Measurements from ENCODE around the gene ING3. TPM values are rescaled to one million over a fixed set of nuclear protein-coding genes. Genes with fewer than 3 reads are reported as not detected.

ING3 gene
- polyA plus RNA-seq, 1 of the 3 experiments (the other 2 are of a cell fraction), result 8.3 TPM

GRCh38 chr7:120987683-120988590 lies 37.4 kb downstream of the ING3 start (continued):
- TF ChIP-seq MEF2A (IDR thresholded peaks at IDR 0.05; ENCODE audit: borderline replicate concordance, low read depth) (no peak), JUND (IDR thresholded peaks at IDR 0.05) (no peak), GABPA (IDR thresholded peaks at IDR 0.05; ENCODE audit: low read depth) (no peak), TEAD4 (IDR thresholded peaks at IDR 0.05; ENCODE audit: borderline replicate concordance, insufficient read depth) (no peak), RFX5 (IDR thresholded peaks at IDR 0.05; ENCODE audit: low read length) (peak; percentile 64; the same call in 1 of the 2 replicates), USF2 (IDR thresholded peaks at IDR 0.05; ENCODE audit: borderline replicate concordance, low read depth, low read length) (no peak), NFIC (IDR thresholded peaks at IDR 0.05; ENCODE audit: borderline replicate concordance) (peak; percentile 50; the same call in 1 of the 2 replicates), RAD21 (IDR thresholded peaks at IDR 0.05; ENCODE audit: low read length) (peak; percentile 98), POLR2AphosphoS5 (IDR thresholded peaks at IDR 0.05; ENCODE audit: low read depth, low read length) (no peak), NRF1 (IDR thresholded peaks at IDR 0.05; ENCODE audit: low read depth, low read length) (no peak)
- TF ChIP-seq, protein P1, sequence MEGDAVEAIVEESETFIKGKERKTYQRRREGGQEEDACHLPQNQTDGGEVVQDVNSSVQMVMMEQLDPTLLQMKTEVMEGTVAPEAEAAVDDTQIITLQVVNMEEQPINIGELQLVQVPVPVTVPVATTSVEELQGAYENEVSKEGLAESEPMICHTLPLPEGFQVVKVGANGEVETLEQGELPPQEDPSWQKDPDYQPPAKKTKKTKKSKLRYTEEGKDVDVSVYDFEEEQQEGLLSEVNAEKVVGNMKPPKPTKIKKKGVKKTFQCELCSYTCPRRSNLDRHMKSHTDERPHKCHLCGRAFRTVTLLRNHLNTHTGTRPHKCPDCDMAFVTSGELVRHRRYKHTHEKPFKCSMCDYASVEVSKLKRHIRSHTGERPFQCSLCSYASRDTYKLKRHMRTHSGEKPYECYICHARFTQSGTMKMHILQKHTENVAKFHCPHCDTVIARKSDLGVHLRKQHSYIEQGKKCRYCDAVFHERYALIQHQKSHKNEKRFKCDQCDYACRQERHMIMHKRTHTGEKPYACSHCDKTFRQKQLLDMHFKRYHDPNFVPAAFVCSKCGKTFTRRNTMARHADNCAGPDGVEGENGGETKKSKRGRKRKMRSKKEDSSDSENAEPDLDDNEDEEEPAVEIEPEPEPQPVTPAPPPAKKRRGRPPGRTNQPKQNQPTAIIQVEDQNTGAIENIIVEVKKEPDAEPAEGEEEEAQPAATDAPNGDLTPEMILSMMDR (IDR thresholded peaks at IDR 0.05), result peak; percentile 100

GRCh38 chr7:120988591-120989256 lies 38.1 kb downstream of the ING3 start, which contains the start of gene CPED1:
Gene CPED1 (plus strand): TSS chr7:120988711. CDS start chr7:120989622, 911 bp downstream.
- no peaks in the 10 kb centered on the region for H3K9me3 ChIP-seq
- H3K27ac ChIP-seq (ENCODE audit: low read depth in 2 of 2, low read length in 1 of 2), result peak within 1 kb of the TSS; percentile 70 to 73
- peak within 1 kb of the TSS; percentile 86 for H3K4me2 ChIP-seq
- peak; percentile 88 for DNase-seq
- under 1% methylated on average over 22 of the region's 27 CpGs for WGBS (ENCODE audit: low lambda C conversion rate)
- peak within 1 kb of the TSS; percentile 86 for H2AFZ ChIP-seq (ENCODE audit: low read depth)
- peaks cover 22% of the 10 kb centered on the region for H3F3A ChIP-seq (replicated peaks; ENCODE audit: insufficient read depth)
- H3K27me3 ChIP-seq (ENCODE audit: insufficient read depth), result no peaks in the 10 kb centered on the region
- no peaks in the 10 kb centered on the region for H4K20me1 ChIP-seq (ENCODE audit: insufficient read depth)
- ChIA-PET POLR2A (interaction anchor here (1.0 to 3.1 kb wide), 3 partner anchors 38 to 96 kb away, joined by 3 to 11 read pairs (median 7); partner anchors contain the start of gene ING3), CTCF (interaction anchor here (0.6 to 8.9 kb wide), 44 partner anchors 9 to 1028 kb away, joined by 3 to 397 read pairs (median 8); partner anchors contain the start of gene ING3)
- H3K4me1 ChIP-seq (ENCODE audit: control insufficient read depth in 1 of 2, insufficient read depth in 2 of 2, low read depth in 1 of 2, low read length in 1 of 2), result peaks cover 18 to 38% of the 10 kb centered on the region in 2 experiments; a peak in 3 of 4 replicates
- H3K79me2 ChIP-seq (ENCODE audit: insufficient read depth), result peaks cover 20% of the 10 kb centered on the region
- no peaks in the 10 kb centered on the region for H3K9me2 ChIP-seq
- H3K36me3 ChIP-seq (replicated peaks in 1 of 2; ENCODE audit: control insufficient read depth in 1 of 2, insufficient read depth in 2 of 2, low read length in 1 of 2), result no peaks in the 10 kb centered on the region
- H3K9ac ChIP-seq, result peak within 1 kb of the TSS; percentile 62
- peak within 1 kb of the TSS; percentile 49 to 62 for H3K4me3 ChIP-seq (ENCODE audit: low read depth in 2 of 2, low read length in 1 of 2)
- no peak for TF ChIP-seq RXRA (IDR thresholded peaks at IDR 0.05; ENCODE audit: borderline replicate concordance, low read depth)
- no peak for TF ChIP-seq YY1 (IDR thresholded peaks at IDR 0.05; ENCODE audit: low read depth)
- TF ChIP-seq MXI1 (IDR thresholded peaks at IDR 0.05; ENCODE audit: low read depth, low read length), result peak; percentile 91
- no peak for TF ChIP-seq JUND (IDR thresholded peaks at IDR 0.05)
- no peak for TF ChIP-seq RCOR1 (IDR thresholded peaks at IDR 0.05; ENCODE audit: low read length)
- TF ChIP-seq EP300 (IDR thresholded peaks at IDR 0.05; ENCODE audit: borderline replicate concordance in 1 of 2, low read depth in 1 of 2, low read length in 1 of 2), result peak in 1 of 2 experiments; percentile 22; a peak in 1 of 4 replicates
- TF ChIP-seq SMC3 (IDR thresholded peaks at IDR 0.05; ENCODE audit: low read depth, low read length), result peak; percentile 30; the same call in 1 of the 2 replicates
- TF ChIP-seq, protein P2, sequence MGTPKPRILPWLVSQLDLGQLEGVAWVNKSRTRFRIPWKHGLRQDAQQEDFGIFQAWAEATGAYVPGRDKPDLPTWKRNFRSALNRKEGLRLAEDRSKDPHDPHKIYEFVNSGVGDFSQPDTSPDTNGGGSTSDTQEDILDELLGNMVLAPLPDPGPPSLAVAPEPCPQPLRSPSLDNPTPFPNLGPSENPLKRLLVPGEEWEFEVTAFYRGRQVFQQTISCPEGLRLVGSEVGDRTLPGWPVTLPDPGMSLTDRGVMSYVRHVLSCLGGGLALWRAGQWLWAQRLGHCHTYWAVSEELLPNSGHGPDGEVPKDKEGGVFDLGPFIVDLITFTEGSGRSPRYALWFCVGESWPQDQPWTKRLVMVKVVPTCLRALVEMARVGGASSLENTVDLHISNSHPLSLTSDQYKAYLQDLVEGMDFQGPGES (IDR thresholded peaks at IDR 0.05; ENCODE audit: low read depth, low read length), result no peak
- TF ChIP-seq FOSL2 (IDR thresholded peaks at IDR 0.05; ENCODE audit: borderline replicate concordance, low read depth), result no peak
- peak; percentile 69; the same call in 1 of the 2 replicates for TF ChIP-seq FOXJ3 (CRISPR knock-in tag; IDR thresholded peaks at IDR 0.05)
- TF ChIP-seq FOXM1 (IDR thresholded peaks at IDR 0.05; ENCODE audit: low read depth), result no peak
- no peak for TF ChIP-seq CHD2 (IDR thresholded peaks at IDR 0.05; ENCODE audit: low read length, partially characterized antibody)
- TF ChIP-seq, protein P3, sequence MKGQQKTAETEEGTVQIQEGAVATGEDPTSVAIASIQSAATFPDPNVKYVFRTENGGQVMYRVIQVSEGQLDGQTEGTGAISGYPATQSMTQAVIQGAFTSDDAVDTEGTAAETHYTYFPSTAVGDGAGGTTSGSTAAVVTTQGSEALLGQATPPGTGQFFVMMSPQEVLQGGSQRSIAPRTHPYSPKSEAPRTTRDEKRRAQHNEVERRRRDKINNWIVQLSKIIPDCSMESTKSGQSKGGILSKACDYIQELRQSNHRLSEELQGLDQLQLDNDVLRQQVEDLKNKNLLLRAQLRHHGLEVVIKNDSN (IDR thresholded peaks at IDR 0.05; ENCODE audit: borderline replicate concordance, low read depth), result no peak
- TF ChIP-seq TCF12 (IDR thresholded peaks at IDR 0.05), result peak; percentile 23; the same call in 1 of the 2 replicates
- TF ChIP-seq MAX (IDR thresholded peaks at IDR 0.05; ENCODE audit: low read depth), result peak; percentile 72

Data from SK-N-SH (cell line).